GM12865 (cell line): Measurements from ENCODE around the gene SRPK2.

ENCODE experiments used
- DNase-seq: peaks from one replicate; pipeline ENCODE4 v3.0.0; 2010; ENCODE audit warnings: low read depth
- H3K4me3 ChIP-seq: 2 replicates; pipeline ENCODE4 v1.5.1; 2011; ENCODE audit warnings: mild to moderate bottlenecking, low read depth, low read length, control low read depth
- TF ChIP-seq, protein P1 (sequence below): IDR thresholded peaks from 2 replicates; pipeline ENCODE4 v1.5.1; 2011; ENCODE audit warnings: low read length, control low read depth, low read depth, inconsistent platforms; ENCODE audit not compliant: insufficient read depth; ENCODE audit errors: missing control alignments

Gene SRPK2

DNA sequence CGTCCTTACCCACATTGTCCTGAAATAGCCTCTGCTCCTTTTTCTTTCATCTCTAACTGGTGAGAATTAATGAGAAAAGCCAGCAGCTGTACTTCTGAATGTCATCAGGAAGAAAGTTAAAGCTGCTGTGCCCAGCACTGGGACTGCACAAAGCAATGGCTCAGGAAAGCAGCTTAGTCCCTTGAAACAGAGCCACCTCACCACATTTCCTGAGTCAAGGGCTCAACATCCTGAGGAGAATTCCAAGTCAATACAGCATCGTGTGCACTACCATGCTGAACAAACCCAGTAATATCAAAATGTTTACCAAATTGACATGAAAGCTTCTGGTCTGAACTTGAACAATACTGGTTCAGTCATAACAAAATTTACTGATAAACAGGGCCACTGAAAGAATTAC, 234.6 kb downstream of the SRPK2 start:
- no peak overlapping the region for H3K4me3 ChIP-seq
- TF ChIP-seq, protein P1, sequence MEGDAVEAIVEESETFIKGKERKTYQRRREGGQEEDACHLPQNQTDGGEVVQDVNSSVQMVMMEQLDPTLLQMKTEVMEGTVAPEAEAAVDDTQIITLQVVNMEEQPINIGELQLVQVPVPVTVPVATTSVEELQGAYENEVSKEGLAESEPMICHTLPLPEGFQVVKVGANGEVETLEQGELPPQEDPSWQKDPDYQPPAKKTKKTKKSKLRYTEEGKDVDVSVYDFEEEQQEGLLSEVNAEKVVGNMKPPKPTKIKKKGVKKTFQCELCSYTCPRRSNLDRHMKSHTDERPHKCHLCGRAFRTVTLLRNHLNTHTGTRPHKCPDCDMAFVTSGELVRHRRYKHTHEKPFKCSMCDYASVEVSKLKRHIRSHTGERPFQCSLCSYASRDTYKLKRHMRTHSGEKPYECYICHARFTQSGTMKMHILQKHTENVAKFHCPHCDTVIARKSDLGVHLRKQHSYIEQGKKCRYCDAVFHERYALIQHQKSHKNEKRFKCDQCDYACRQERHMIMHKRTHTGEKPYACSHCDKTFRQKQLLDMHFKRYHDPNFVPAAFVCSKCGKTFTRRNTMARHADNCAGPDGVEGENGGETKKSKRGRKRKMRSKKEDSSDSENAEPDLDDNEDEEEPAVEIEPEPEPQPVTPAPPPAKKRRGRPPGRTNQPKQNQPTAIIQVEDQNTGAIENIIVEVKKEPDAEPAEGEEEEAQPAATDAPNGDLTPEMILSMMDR = no peak
- no peak for DNase-seq

DNA sequence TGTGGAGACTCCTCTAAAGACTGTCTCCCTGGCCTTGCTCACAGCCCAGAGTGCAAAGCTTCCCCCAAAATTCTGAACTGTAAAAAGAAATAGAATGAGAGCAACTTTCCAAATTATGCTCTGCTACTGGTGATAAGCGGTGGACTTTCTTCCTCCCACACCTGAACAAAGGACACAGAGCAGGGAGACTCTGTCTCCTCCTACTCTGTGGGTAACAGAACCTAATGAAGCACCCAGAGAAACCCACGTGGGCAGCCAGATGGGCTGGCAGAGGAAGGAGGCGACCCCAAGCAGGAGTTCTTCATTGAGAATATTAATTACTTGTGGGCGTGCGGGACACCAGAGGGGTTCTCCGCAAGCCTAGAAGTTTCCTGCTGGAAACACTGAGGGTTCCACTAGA, 235.2 kb downstream of the SRPK2 start:
- TF ChIP-seq, protein P1 = no peak
- H3K4me3 ChIP-seq = no peak overlapping the region
- DNase-seq = no peak

DNA sequence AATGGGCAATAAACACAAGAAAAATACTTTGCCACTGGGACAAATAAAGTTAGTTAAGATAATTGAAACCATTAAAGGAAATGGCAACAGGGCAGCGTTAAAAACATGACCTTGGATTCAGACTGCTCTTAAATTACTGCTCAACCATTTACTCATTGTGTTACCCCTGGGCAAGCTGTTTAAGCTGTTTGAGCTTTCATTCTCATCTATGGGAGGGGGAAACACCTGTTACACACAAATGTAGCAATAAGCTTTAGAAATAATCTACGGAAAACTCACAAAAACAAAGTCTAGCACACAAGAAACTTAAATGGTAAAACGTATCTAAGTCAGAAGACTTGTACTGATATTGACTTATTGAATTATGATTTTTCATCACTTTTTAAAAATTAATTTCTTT, 237.6 kb downstream of the SRPK2 start:
- TF ChIP-seq, protein P1 = no peak
- no peak overlapping the region for H3K4me3 ChIP-seq
- DNase-seq = no peak

DNA sequence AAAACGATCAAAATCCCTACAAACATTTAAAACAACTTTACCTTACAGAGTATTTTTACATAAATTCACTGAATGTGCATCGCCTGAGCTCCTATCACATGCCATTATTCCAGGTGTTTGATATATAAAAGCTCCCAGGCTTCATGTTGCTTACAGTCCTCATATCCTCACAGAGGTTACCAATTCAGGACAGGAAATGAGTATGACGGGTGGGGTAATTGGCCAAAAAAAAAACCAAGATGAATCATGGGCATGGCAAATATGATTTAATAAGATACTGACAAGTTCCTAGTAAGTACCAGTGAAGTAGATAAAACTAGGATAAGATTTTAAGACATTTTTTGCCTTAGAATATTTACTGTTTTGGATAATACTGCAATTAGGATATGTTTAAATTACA, 238.9 kb downstream of the SRPK2 start:
- no peak for DNase-seq
- no peak overlapping the region for H3K4me3 ChIP-seq
- TF ChIP-seq, protein P1 = no peak

DNA sequence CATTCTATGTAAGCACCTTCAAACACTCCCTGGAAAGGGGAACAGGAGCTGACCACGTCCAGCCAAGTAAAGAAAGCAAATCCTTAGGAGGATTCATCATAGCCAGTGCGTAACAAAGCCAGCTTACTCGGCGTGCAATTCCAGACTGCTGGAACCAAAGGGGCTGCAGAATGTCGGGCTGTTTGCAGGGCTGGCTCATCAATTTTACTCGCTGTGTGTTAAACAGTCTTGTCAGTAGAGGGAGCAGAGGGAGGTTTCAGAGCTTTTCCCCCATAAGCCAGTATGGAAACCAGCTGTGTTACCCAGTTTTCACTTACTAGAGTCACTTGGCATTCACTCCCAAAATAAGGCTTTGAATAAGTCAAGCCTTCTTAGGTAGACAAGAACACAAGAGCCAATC, 247.7 kb downstream of the SRPK2 start:
- TF ChIP-seq, protein P1 = no peak
- DNase-seq = peak; percentile 25
- no peak overlapping the region for H3K4me3 ChIP-seq

DNA sequence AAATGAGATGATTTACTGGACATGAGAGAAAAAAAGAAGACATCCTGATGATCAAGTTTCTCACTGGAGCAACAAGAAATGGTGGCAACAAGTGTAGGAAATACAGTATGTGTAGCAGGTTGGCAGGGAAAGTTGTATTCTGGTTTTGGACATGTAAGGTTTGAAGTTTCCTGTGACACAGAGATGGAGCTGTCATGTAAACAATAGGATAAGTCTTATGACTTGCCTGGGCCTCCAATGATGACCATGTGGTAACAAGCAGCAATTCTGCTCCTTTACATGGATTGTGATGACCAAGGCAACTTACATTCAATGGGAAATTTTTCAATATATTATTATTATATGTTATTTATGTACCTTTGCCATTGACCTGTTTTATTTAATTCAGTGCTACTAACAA, 249.3 kb downstream of the SRPK2 start:
- H3K4me3 ChIP-seq = no peak overlapping the region
- TF ChIP-seq, protein P1 = no peak
- no peak for DNase-seq

DNA sequence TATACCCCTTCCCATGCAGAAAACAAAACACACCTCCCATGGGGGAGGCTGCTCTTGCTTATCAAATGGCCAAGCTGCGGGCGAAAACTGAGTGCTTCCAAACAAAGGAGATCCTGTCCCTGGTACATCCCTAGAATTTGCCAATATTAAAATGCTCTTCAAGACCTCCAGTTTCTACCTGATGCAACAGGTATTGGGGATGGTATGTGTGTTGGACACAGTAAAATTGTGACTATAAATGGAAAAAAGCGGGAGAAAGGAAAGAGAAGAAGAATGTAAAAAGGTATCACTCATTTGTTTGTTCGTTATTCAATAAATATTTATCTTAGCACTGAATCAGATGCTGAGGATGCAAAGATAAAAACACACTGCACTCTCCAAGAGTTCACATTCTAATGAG, 250.8 kb downstream of the SRPK2 start:
- TF ChIP-seq, protein P1 = no peak
- H3K4me3 ChIP-seq = no peak overlapping the region
- DNase-seq = no peak
